SK-N-SH treated with all-trans-retinoic acid at 6 μM for 48 hours (cell line): ENCODE results near the gene RASA2.

ENCODE experiments used
- ARNTL ChIP-seq: fragments of 450-650 bp; formaldehyde crosslinking; IDR thresholded peaks from 2 replicates; pipeline ENCODE4 v1.5.0; 2020; ENCODE audit warnings: low read depth, mild to moderate bottlenecking, moderate library complexity, borderline replicate concordance
- CREB5 ChIP-seq: fragments of 250-450 bp; sonication (Bioruptor Pico); IDR thresholded peaks from 2 replicates; pipeline ENCODE4 v1.5.1; 2020; ENCODE audit warnings: low read depth, mild to moderate bottlenecking, moderate library complexity
- CSDC2 ChIP-seq: fragments of 250-450 bp; sonication (Bioruptor Pico); IDR thresholded peaks from 2 replicates; pipeline ENCODE4 v1.5.0; 2020; ENCODE audit warnings: mild to moderate bottlenecking, moderate library complexity
- GLIS3 ChIP-seq: fragments of 250-450 bp; sonication (Bioruptor Pico); IDR thresholded peaks from 2 replicates; pipeline ENCODE4 v1.5.0; 2020; ENCODE audit warnings: mild to moderate bottlenecking, moderate library complexity
- PATZ1 ChIP-seq: fragments of 250-450 bp; sonication (Bioruptor Pico); IDR thresholded peaks from 2 replicates; pipeline ENCODE4 v1.8.0; 2020; ENCODE audit warnings: mild to moderate bottlenecking, moderate library complexity, borderline replicate concordance
- POU6F1 ChIP-seq: fragments of 250-450 bp; sonication (Bioruptor Pico); IDR thresholded peaks from 2 replicates; pipeline ENCODE4 v1.8.0; 2021; ENCODE audit warnings: low read depth, mild to moderate bottlenecking, moderate library complexity, borderline replicate concordance
- RARB ChIP-seq: fragments of 250-450 bp; sonication (Bioruptor Pico); IDR thresholded peaks from 2 replicates; pipeline ENCODE4 v1.8.0; 2021; ENCODE audit warnings: mild to moderate bottlenecking, moderate library complexity
- ZC3H10 ChIP-seq: fragments of 250-450 bp; sonication (Bioruptor Pico); IDR thresholded peaks from 2 replicates; pipeline ENCODE4 v1.5.1; 2021; ENCODE audit warnings: mild to moderate bottlenecking, moderate library complexity
- ZFP3 ChIP-seq: fragments of 250-450 bp; sonication (Bioruptor Pico); IDR thresholded peaks from 2 replicates; pipeline ENCODE4 v1.5.0; 2020; ENCODE audit warnings: mild to moderate bottlenecking, moderate library complexity
- ZFP30 ChIP-seq: fragments of 450-650 bp; formaldehyde crosslinking; IDR thresholded peaks from 2 replicates; pipeline ENCODE4 v1.5.0; 2022; ENCODE audit warnings: mild to moderate bottlenecking, moderate library complexity
- ZNF70 ChIP-seq: fragments of 450-650 bp; formaldehyde crosslinking; IDR thresholded peaks from 2 replicates; pipeline ENCODE4 v1.5.0; 2020; ENCODE audit warnings: mild to moderate bottlenecking, moderate library complexity

GRCh38 chr3:141454054-141454453 lies 32.8 kb upstream of the RASA2 start:
- TF ChIP-seq RARB (CRISPR knock-in tag) (no peak), ARNTL (no peak), CSDC2 (CRISPR knock-in tag) (no peak), POU6F1 (CRISPR knock-in tag) (no peak), PATZ1 (no peak), ZFP3 (CRISPR knock-in tag) (no peak), ZC3H10 (CRISPR knock-in tag) (no peak), ZFP30 (no peak), GLIS3 (CRISPR knock-in tag) (no peak), ZNF70 (no peak), CREB5 (CRISPR knock-in tag) (no peak)
